ENCODE data around the gene PDE4A.

PDE4A gene

DNA sequence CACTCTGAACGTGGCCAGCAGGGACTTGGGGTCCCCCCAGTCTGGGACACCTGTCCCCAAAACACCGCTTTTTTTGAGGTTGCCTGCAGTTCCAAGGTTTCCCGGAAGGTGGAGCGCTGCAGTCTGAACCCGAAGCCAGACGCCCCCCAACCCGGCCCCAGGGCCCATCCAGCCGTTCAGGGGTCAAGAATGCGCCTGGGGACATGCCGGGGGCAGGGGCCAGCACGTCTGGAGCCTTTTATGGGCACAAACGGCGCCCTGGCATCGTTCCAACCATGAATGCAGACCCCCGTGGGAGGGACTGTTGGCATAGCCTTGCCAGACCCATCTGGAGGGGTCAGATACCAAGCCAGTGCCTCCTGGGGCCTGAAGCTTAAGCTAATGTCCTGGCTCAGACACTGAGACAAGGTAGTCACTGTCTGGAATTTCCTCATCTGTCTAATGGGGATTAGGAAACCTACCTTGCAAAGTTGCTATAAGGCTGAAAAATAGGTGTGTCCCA lies 90.0 kb downstream of the PDE4A start:
- DNase-seq (ENCODE audit: low read depth), result peak; percentile 32

DNA sequence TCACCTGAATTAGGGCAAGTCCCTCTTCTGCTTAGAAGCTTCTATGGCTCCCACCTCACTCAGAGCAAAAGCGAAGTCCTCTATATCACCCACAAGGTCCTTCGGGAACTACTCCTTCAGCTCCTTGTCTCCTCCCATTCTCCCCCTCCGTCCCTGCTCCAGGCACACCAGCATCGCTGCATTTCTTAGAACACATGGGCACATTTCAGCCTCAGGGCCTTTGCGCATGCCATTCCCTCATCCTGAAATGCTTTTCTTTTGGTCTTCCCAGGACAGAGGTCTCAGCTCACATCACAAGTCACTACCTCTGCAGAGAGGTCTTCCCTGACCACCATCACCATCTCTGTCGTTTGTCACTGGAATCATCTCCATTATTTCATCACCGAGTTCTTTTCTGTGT lies 92.9 kb downstream of the PDE4A start:
- no peak for DNase-seq (ENCODE audit: low read depth)

DNA sequence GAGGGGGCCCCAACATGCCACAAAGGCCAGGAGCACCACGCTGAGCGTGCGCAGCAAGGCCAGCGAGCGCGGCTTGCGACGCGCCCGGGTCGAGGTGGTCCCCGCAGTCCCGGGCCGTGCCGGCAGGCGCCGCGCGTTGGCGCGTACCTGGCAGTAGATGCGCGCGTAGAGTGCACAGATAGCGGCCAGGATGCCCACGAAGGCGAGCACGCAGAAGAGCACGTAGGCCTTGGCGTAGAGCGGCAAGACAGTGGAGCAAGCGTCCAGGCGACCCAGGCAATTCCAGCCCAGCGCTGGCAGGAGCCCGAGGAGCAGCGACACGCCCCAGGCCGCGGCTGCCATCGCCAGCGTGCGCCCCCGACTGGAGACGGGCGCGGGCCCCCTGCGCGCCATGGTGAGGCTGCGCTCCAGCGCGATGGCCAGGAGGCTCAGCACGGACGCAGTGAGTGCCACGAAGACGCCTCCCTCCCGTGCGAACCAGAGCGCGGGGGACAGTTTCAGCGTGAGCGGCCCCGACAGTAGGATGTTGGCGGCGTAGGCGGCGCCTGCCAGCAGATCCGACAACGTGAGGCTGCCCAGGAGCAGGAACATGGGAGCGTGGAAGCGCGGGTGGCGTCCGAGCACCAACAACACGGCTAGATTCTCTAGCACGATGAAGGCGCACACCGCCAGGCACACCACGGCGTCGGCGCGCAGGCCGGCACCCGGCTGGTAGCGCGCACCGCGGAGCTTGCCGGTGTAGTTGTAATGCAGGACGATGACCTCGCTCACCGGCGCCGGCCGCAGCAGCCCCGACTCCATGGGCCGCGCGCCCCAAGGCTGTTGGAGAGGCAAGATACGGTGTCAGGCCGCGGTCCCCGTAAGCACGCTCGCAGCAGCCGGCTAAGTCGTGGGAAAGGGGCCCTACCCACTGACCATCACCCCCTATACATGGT lies 94.1 kb downstream of the PDE4A start:
- DNase-seq (ENCODE audit: low read depth), result peak; percentile 12

DNA sequence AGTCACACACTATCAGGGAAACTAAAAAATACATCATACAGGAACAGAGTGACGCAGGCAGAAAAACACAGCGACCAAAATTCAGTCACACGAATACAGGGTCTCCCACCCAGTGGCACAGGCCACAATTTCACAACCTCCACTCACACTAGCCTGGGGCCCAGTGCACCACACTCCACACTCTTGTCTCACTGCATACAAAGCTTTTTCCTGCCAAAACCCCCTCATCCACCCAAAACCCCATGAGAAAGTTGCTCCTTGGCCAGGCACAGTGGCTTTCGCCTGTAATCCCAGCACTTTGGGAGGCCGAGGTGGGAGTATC lies 95.7 kb downstream of the PDE4A start:
- DNase-seq (ENCODE audit: low read depth), result no peak

DNA sequence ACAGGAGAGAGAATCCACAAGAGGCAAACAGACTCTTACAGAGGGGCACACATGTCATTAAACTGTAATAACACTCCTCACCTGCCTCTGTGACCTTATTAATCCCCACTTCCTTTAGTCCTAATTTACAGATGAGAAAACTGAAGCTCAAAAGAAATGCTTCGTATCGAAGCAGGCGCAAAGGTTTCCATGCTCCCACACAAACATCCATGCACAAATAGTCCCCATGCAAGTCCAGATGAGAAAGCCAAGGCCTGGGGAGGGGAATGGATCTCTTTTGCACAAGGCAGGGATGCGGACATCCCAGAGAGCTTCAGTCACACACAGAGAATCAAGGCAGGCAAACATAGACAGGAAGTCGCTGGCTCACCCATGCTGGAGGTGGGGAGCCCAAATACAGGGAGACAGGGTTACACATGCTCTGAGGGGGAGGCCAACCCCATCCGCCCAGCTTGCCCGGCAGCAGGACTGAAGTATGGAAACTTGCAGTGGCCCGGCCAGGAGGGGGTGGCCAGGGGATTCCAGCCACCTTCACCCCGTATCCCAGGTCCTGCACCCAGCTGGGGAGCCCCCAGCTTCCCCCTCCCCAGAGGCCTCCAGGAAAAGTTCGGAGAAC lies 96.4 kb downstream of the PDE4A start:
- DNase-seq (ENCODE audit: low read depth), result no peak

DNA sequence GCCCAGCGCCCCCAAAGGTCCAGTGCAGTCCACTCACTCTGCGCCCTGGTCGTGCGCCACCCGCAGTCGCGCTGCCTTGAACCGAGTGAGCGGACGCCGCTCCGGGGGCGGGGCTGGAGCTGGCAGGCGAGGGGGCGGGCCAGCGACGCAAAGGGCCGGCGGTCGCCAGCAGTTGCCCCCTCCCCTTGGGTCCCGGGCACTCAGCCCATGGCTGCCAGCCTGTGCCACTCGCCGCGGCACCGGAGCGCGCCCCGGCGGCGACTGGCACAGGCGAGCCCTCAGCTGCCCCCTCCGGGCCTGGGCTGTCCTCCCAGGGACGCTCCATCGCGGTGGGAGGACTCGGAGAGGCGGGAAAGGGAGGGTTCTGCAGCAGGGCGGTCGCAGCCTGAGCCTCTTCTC lies 97.0 kb downstream of the PDE4A start, which contains the start of gene S1PR5:
Gene S1PR5 (minus strand): TSS at position 87 of the 399 bp plus-strand sequence. CDS start 2,436 bp downstream, outside the sequence.
- no peak for DNase-seq (ENCODE audit: low read depth)

DNA sequence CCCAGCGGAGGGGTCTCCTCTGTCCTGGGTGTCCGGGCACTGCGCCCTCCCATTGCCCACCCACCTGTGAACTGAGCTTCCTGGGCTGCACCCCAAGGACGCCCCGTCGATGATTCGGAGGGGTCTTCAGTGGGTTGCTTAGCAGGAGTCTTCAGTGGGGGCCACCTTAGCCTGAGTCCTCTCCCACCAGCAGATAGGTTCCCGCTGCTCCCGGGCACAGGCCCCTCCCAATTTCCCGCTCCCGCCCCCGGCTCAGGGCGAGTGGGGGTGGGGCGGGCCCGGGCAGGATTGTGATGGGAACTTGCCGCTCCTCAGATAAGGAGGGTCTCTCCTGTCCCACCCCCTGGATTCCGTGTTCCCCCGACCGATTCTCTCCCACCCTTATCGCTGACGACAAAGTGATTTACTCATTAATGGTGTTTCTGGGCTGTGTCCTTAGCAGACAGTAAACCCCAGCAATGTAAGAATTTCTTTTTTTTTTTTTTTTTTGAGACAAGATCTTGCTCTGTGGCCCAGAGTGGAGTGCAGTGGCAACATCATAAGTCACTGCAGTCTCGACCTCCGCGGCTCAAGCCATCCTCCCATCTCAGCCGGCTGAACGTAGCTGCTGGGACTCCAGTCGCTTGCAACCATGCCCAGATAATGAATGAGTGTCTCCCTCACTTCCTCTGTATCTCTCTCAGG lies 97.6 kb downstream of the PDE4A start:
- no peak for DNase-seq (ENCODE audit: low read depth)

DNA sequence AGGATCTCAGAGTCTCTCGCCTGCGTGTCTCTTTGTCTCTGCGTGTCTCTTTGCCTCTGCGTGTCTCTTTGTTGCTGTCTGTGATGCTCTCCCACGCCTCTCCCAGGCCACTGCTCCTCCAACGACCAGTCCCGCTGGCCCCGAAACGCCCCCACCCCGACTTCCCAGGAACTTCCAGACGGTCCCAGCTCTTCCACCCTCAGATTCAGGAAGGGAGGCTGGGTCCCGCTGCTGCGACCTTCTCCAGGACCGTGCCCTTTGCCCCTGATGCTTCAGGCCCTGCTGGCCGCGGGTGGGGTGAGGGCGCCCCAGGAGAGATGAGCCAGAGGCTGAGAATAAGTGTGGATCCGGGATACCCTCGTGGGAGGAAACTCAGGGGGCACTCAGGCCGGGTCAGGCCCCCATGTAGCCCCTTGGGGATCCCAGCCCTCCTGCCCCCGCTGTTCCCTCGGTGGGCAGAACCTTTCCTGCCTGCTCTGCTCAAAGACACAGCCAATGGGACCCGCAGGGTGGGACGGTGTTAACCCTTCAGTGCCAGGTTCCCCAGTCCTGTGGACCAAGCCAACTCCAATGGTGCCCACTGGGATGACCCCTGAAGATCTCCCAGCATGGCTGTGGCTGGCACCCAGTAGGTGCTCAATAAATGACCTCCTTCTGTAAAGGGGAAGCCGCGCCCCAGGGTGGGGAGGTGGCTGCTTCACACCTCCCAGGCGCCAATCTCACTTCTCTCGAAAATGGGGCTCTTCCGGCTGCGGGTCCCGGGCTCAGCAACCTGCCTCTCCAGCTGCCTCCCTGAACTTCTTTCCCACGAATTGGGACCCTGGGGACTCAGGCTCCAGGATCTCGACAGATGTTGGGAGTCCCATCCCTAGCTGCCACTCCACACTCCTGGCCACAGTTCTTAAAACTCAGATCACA lies 98.4 kb downstream of the PDE4A start:
- DNase-seq (ENCODE audit: low read depth), result no peak
